ENCODE measurements around the gene ATP6V0B.

DNA sequence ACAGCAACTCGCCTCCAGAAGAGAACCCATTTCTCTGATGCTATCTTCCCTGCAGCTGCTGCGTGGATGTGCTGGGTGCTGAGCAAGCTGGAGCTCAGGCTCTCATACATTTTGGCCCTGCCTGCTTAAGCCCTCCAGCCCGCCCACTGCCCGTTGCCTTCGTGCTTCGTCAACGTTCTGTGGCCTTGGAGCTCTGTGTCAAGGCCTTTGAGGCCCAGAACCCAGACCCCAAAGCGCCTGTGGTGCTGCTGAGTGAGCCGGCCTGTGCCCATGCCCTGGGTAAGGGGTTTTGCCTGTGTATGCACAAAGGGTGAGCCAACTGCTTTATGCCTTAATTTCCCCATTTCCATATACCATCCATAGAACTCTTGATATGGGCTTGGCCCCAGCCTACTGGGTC is 3.8 kb upstream of the ATP6V0B start:
- TF ChIP-seq, protein P1, sequence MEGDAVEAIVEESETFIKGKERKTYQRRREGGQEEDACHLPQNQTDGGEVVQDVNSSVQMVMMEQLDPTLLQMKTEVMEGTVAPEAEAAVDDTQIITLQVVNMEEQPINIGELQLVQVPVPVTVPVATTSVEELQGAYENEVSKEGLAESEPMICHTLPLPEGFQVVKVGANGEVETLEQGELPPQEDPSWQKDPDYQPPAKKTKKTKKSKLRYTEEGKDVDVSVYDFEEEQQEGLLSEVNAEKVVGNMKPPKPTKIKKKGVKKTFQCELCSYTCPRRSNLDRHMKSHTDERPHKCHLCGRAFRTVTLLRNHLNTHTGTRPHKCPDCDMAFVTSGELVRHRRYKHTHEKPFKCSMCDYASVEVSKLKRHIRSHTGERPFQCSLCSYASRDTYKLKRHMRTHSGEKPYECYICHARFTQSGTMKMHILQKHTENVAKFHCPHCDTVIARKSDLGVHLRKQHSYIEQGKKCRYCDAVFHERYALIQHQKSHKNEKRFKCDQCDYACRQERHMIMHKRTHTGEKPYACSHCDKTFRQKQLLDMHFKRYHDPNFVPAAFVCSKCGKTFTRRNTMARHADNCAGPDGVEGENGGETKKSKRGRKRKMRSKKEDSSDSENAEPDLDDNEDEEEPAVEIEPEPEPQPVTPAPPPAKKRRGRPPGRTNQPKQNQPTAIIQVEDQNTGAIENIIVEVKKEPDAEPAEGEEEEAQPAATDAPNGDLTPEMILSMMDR (IDR thresholded peaks at IDR 0.05; ENCODE audit: low read depth, low read length), result no peak
- TF ChIP-seq MYC (IDR thresholded peaks at IDR 0.05; ENCODE audit: low read depth, low read length) (no peak), POLR2A (IDR thresholded peaks at IDR 0.05; ENCODE audit: extremely low read depth, insufficient read length) (no peak)

Data from NB4 (cell line).